Skeletal muscle cell (primary cell): ENCODE data around the gene COX19.

ENCODE experiments used
- DNase-seq: peaks from one replicate; pipeline ENCODE4 v3.0.0-alpha.2; 2010; ENCODE audit warnings: low read depth
- H3K4me3 ChIP-seq: 2 replicates; pipeline ENCODE4 v1.5.1; 2011; ENCODE audit warnings: low read depth, mild to moderate bottlenecking, control low read depth, low read length, moderate library complexity

The COX19 gene, protein sequence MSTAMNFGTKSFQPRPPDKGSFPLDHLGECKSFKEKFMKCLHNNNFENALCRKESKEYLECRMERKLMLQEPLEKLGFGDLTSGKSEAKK

GRCh38 chr7:974820-975681, at the start of gene COX19:
Gene COX19, minus strand, starts transcription at chr7:975549. Its CDS starts 40 bp downstream, at chr7:975509.
- H3K4me3 ChIP-seq = peak within 1 kb of the TSS; percentile 97
- peak; percentile 60 for DNase-seq

DNA sequence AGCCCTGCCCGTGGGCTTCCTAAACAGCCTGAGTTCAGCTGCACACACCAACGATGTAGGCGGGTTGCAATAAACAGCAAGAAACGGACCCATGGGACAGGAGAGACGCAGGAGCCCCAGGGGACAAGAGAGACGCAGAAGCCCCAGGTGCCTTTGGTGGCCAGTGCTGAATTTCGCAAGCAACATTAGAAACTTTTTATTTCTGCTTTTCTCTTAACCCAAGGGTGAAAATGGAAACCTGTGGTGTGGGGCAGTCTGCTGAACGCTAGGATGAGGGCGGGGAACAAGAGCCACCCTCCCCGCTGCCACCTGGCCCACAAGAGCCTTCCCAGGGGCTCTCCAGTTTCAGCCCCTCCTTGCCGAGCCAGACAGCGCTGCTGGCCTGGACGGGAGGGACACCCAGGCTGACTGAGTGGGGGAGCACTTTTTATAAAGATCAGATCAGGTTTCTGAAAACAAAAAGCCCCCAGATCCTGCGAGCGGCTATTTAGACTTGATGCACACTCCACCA, 49.0 kb upstream of the COX19 start:
- DNase-seq = no peak
- no peak overlapping the region for H3K4me3 ChIP-seq

GRCh38 chr7:1022801-1023465, 47.6 kb upstream of the COX19 start:
- no peak for DNase-seq
- no peak overlapping the region for H3K4me3 ChIP-seq

DNA sequence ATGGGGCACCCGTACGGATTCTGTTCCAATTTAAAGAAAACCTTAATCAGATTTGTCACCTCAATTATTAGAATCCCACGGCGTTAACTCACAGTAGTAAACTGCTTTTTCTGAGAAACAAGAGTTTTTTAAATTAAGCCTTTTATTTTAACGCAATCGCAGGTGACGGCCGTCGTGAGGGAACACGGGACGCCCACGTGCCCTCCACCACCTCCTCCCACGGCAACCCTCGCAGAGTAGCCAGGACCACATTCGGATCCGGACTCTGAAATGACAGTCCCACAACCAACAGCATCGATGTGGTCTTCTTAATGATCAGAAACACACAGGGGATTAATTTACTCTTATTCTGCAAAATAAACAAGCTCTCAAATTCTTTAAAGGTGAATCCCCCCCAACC, 47.0 kb upstream of the COX19 start:
- DNase-seq = no peak
- H3K4me3 ChIP-seq = no peak overlapping the region

DNA sequence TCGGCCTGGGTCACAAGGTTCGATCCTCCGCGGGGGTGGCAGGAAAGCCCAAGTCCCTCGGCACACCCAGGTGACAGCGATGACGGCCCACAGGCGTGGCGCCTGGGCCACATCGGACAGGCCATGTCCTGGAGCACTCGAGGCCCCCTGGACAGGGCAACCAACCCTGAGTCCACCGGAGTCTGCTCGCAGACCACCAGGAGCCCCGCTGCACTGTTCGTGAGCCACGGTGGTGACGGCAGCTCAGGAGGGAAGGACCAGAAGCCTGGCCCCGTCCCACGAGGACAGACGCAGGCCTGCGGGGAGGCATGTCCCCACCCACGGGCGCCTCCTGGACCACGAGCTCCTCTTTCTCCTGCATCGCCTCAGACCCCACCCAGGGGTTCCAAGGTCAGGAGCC, 46.6 kb upstream of the COX19 start:
- no peak for DNase-seq

DNA sequence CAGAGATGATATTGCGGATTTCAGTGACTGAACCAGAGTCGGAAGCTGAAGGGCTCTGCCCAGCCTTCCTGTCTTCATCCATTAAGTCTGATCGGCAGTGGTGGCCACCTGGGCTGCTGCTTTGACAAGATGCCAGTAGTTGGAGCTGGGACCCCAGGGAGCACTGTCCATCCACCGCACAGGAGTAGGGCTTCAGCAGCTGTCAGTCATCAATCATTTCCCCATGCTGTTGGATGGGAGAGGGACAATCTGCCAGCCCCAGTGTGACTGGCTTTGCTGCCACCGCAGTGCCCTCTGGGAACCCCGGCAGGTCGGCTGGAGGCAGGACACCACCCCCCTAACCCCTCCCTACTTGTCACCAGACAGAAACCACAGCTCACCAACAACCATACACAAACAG, 46.0 kb upstream of the COX19 start:
- no peak for DNase-seq
- no peak overlapping the region for H3K4me3 ChIP-seq

More for the DNA sequence above, 46.6 kb upstream of the COX19 start:
- no peak overlapping the region for H3K4me3 ChIP-seq

DNA sequence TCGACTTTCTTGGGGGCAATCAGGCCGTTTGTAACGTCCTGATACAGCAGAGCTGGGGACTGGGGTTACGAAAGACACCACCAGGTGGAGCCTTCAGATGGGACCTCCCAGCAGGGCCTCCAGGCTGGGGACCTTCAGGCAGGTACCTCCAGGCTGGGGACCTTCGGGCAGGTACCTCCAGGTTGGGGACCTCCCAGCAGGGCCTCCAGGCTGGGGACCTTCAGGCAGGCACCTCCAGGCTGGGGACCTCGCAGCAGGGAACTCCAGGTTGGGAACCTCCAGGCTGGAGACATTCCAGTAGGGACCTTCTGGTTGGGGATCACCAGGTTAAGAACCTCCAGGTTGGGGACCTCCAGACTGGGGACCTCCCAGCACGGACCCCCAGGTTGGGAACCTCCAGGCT, 45.5 kb upstream of the COX19 start:
- DNase-seq = no peak
- H3K4me3 ChIP-seq = no peak overlapping the region

- no peak overlapping the region for H3K4me3 ChIP-seq
- DNase-seq = no peak
These were observed 44.7 kb upstream of the COX19 start for GRCh38 chr7:1019789-1020610.

- DNase-seq = no peak
- H3K4me3 ChIP-seq = no peak overlapping the region
These were observed 44.0 kb upstream of the COX19 start for GRCh38 chr7:1019255-1019785.

GRCh38 chr7:1018334-1018695, 43.0 kb upstream of the COX19 start:
- no peak for DNase-seq
- no peak overlapping the region for H3K4me3 ChIP-seq

DNA sequence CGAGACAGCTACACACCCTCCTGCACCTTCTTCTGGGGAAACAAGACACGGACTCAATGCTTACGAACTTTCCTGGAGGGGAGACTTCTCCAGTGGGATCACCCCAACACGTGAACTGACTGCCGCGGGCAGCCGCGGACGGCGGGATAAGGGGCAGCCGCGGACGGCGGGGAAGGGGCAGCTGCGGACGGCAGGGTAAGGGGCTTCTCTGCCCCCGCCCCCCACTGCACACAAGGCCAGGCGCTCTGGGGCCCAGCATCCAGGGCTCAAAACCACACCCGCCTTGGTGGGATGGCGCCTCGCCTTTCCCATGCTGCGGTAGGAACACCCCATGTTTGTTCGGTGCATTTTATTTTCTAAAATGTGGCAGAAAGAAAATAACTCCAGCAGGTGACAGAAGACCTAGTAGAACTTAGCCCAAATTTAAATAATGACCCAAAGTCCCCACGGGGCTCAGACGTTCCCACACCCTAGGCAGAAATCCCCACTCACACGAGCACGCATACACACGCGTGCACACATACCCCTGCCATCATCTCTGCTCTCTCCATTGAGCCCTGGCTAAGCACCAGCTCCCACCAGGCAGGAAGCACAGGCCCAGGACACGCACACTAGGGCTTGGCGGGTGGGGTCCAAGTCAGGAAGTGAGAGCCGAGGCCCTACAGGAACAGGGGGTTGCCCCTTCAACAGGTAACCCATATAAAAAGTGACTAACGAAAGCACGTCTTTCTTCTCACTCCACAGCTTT, 42.4 kb upstream of the COX19 start:
- DNase-seq = no peak

DNA sequence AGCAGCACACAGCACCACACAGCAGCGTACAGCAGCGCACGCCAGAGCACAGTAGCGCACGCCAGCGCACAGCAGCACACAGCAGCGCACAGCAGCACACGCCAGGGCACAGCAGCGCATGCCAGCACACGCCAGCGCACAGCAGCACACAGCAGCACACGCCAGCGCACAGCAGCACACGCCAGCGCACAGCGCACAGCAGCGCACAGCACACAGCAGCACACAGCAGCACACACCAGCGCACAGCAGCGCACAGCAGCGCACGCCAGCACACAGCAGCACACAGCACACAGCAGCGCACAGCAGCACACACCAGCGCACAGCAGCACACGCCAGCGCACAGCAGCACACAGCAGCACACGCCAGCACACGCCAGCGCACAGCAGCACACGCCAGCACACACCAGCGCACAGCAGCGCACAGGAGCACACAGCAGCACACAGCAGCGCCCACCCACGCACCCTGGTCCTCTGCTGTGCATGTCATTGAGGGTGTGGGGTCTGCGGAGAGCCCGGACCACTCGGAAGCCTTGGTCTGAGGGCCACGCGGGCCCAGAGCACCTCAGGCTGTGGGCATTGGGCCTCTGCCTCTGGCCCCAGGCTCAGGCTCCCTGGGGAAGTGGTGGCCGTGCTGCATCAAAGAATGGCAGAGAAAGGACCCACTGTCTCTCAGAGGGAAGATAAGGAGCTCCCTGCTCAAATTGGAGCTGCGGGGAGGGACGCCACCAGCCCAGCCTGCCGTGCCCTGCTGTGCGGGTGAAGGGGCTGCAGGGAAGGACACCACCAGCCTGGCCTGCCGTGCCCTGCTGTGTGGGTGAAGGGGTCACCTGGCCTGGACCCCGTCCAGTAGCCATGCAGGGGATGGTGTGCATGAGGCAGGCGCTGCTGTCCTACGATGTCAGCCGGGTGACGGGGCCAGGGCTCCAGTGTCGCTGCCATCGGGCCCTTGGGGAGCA, 41.5 kb upstream of the COX19 start:
- no peak for DNase-seq
- H3K4me3 ChIP-seq = no peak overlapping the region

More for the DNA sequence above, 42.4 kb upstream of the COX19 start:
- H3K4me3 ChIP-seq = no peak overlapping the region

DNA sequence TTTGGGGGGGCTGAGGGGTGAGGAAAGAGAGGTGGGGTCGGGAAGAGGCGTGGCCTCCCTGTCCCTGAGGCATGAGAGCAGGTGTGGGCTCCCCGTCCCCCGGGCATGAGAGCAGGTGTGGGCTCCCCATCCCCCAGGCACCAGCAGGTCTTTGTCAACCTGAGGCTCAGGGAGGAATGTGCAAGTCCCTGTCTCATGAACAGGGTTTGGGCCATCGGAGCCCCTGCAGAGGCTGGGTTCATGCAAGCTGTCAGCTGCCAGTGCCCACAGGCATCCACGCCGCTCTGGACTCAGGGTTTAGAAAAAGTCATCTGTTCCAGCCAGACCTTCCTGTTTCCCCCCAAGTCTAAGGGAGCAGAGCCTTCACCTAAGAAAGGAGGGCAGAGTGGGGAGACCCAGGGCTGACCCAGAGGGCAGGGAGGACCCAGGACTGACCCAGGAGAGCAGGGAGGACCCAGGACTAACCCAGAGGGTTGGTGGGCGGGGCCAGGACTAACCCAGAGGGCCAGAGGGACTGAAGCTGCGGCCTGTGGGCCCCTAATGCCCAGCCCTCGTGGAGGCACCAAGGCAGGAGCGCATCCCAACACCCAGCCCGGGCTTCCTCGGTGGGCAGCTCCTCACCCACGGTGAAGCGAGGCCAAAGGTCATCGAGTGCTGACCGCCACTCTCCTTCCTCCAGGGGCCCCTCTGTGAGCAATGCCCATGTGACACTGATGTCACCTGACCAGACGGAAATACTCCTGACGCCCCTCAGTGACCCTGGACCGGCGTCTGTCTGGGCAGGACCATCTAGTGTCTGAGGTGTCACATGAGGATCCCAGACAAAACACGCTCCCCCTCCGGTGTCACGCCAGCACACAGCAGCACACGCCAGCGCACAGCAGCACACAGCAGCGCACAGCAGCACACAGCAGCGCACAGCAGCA, 40.1 kb upstream of the COX19 start:
- no peak overlapping the region for H3K4me3 ChIP-seq
- DNase-seq = no peak

DNA sequence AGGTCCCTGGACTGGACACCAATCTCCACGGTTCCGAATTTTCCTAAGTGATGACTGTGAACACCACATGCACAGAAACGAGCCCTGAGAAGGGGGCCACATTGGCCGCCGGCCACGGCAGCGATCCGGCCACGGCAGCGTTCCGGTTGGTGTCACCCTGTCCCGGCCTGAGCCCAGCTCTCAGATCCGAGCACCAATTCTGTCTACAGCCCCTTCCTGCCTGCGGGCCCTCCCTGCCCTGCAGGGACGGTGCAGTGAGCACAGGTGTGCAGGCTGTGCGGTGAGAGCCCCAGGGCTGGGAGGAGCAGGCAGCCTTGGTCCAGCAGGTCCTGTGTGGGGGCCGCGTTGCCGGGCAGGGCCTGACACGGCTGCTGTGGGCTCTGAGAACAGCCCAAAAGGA, 39.3 kb upstream of the COX19 start:
- DNase-seq = no peak
- no peak overlapping the region for H3K4me3 ChIP-seq

GRCh38 chr7:1013581-1013980, 38.2 kb upstream of the COX19 start:
- DNase-seq = no peak
- H3K4me3 ChIP-seq = no peak overlapping the region

GRCh38 chr7:1012716-1013095, 37.4 kb upstream of the COX19 start:
- no peak overlapping the region for H3K4me3 ChIP-seq
- no peak for DNase-seq
